ENCODE data around the gene TMUB1.

The TMUB1 gene

DNA sequence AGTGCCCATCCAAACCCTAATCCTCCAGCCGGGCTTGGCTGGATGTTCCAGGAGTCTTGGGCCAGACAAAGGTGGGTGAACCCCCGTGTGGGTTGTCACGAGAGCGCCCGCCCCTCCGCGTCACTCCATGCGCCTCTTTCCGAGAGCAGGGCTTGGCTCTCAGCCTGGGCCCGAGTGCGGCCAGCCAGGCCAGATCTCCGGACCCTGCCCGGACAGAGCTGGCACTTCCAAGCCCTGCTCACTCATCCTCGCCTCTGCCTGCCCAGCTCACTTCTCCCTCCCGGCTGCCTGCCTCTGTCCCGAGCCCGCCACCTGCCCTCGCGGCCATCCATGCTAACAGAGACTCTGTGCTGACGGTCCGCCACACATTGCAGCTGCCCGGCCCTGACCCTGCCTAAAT is 37.6 kb upstream of the TMUB1 start:
- no peak for DNase-seq

DNA sequence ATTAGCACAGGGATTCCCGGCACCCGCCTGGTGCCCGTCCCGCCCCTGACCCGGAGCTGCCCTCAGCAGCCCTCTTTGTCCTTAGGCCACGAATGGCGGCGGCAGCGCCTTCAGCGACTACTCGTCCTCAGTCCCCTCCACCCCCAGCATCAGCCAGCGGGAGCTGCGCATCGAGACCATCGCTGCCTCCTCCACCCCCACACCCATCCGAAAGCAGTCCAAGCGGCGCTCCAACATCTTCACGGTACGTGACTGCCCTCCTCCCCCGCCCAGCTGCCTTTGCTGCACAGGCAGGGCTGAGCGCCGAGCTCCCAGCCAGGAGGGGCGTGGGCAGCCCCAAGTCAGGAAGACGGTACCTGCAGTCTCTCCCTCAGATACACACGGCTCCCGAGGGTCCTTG is 36.6 kb upstream of the TMUB1 start:
- DNase-seq: no peak

DNA sequence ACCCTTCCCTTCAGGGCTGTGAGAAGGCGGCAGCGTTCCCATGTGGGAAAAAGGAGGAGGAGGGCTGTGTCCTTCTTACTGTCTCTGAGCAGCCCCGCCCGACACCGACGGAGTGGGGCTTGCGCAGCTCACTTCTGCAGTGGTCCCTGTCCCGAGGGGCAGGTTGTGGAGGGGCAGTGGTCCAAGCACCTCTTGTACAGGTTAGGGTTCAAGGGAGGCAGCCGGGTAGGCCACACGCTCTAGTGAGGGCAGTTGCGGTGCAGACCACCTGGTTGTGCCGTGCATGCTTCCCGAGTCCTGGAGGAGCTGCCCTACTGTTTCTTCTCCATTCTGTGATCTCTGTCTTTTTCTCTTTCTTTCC is 35.7 kb upstream of the TMUB1 start:
- no peak for DNase-seq

DNA sequence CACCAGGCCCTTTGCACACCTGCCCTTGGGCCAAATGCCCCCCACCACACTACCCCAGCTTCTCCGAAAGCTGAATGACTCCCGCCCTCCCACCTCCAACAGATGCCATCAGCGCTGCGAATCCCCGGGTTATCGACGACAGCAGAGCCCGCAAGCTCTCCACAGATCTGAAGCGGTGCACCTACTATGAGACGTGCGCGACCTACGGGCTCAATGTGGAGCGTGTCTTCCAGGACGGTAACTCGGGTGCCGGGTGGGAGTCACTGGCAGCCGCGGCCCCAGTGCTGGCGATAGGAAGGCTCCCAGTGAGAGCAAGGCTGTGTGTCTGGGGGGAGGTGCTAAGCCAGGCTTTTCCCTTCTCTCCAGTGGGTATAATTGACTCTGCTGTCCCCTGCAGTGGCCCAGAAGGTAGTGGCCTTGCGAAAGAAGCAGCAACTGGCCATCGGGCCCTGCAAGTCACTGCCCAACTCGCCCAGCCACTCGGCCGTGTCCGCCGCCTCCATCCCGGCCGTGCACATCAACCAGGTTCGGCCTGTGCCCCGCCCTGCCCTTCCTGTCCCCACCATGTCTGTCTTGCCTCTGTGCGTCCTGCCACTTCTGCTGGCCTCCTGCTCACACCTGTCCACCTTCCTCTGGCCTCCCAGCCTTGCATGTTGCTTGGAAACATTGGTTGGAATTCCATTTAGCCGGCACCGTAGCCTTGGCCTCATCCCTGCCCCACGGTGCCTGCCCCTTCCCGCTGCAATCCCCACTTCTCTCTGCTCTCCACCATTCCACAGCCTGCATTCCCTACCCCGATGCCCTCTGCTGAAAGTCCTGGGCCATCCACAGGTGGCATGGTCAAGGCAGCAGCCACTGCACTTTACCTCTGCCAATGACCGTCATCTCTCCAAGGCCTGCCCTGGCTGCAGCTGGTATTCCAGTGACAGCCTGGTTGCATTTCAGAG is 35.1 kb upstream of the TMUB1 start:
- no peak for DNase-seq

DNA sequence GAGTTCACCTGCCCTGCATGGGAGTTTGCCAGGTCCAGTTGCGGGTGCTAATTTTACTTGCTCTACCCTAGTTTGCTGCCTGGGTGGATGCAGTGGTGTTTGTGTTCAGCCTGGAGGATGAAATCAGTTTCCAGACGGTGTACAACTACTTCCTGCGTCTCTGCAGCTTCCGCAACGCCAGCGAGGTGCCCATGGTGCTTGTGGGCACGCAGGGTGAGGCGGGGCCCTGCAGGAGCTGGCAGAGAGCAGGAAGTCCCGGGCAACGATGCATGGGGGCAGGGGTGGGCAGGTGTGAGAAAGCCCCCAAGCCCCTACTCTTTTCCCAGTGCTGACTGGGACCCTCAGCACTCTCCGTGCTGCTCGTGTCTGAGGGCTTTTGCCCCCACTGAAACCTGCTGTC is 34.3 kb upstream of the TMUB1 start:
- DNase-seq: no peak

DNA sequence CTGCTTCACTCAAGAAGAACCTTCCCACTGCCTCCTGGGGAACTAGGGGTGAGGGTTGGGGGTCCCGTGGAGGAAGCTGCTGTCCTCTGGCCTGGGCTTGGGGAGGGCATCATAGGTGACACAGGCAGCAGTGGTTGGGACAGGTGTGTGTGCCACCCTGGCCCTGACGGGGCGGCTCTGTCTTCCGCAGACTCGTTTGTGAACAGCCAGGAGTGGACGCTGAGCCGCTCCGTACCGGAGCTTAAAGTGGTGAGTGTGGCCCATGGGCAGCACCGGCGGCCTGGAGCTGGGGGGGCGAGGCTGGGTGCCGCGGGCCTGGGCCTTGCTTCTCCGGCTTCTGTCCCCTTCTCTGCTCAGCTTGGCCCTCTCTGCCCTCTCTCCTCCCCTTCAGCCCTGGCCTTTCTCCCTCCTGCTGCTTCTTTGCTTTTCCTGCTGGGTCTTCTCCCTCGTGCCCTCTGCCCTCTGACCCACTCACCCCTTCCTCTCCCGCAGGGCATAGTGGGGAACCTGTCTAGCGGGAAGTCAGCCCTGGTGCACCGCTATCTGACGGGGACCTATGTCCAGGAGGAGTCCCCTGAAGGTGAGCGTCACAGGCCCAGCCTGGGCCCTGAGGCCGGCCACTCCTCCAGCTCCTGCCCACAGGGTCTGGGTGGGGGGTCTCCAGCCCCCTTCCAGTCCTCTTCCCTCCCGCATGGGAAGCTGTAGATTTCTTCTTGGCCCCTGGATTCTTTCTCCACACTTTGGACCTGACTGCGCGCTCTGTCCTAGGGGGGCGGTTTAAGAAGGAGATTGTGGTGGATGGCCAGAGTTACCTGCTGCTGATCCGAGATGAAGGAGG is 33.5 kb upstream of the TMUB1 start:
- DNase-seq: no peak

DNA sequence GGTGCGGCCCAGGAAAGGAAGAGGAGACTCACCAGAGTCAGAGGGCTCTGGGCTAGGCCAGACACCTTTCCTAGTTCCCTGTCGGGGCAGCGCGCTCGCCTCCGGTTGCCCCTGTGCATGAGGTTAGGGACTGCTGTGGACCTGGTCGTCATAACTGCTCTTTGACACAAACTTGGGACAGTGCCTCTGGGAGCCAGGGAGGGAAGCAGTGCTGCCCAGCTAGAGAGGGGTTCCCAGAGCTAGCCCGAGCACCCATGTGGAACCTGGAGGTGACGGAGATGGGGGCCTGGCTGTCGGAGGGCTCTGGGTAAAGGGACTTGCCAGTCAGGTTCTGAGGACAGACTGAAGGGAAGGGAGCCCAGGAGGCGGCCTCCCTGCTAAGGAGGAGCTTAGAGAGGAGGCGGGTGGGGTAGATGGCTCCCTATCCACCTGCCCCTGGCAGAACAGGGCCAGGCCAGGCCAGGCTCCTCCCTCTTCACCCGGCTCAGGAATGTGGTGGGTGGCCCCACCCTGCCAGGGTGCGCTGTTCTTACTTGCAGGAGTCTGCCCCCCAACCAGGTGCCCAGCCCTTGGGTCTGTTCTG is 32.6 kb upstream of the TMUB1 start:
- DNase-seq: no peak

DNA sequence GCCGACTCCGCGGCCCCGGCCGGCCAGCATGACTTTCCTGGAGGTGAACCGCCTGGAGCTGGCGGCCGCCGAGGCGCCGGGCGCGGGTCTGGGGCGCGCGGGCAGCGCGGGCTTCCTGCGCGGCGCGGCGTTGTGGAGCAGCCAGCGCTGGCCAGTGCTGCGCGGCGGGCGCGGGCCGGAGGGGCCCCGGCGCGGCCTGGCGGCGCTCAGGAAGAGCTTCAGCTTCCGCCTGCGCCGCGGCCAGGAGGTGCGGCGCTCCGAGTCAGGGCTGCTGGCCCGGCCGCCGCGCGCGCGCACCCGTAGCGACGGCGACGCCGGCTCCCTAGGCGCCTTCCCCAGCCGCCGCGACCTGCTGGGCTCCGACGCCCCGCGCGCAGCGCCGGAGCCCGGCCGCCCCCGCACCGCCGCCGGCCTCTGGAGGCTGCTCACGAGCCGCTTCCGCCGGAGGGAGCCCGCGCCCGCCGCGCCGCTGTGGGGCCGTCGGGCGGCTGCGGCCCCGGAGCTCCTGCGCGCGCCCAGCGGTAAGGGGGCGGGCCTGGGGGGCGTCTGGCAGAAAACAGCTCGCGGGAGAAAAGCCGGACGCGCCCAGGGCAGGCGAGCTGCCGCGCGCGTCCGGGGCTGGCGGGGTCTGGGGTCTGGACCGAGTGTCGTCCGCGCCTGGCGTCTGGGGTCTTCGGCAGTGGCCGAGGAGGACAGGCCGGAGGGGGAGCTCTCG is 32.0 kb upstream of the TMUB1 start:
- DNase-seq: no peak

DNA sequence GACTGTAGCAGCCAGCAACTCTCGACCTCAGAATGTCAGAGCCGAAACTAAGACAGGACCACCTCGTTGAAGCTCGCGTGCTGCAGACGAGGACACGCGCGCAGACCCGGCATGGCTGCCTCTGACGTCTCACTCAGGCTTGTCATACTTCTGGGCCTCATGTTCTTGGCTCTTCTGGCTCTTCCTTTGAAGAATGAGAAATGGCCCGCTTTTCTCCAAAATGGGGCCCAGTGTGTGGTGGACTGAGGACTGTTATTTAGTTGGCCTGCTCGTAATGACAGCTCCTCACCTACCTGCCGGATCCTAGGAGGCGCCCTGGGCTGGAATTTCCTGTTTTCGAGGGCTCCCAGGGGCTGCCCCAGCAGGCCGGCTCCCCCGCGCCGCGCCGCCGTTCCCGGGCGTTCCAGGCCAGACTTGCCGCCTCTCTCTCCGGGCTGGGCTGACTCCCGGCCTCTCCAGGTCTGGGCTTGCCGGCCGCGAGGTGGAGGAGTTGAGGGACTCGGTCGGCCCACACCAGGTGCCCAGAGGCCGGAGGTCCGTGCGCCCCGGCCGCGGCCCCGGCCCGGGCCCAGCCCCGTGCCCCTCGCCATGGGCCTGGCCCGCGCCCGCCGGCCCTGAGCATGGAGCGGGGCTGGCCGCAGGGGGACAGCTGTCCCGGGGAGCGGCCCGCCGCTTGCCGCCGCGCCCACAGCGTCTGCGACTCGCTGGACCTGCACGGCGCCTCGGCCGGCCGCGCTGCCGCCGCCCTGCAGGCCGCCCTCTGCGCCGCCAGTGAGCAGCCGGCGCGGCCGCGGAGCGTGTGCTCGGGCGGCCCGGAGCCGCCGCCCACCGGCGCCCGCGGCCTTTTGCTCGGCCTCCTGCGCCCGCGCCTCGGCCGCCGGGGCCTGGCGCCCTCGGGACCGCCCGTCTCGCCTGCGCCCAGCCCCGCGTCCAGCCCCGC is 31.1 kb upstream of the TMUB1 start:
- DNase-seq: no peak

DNA sequence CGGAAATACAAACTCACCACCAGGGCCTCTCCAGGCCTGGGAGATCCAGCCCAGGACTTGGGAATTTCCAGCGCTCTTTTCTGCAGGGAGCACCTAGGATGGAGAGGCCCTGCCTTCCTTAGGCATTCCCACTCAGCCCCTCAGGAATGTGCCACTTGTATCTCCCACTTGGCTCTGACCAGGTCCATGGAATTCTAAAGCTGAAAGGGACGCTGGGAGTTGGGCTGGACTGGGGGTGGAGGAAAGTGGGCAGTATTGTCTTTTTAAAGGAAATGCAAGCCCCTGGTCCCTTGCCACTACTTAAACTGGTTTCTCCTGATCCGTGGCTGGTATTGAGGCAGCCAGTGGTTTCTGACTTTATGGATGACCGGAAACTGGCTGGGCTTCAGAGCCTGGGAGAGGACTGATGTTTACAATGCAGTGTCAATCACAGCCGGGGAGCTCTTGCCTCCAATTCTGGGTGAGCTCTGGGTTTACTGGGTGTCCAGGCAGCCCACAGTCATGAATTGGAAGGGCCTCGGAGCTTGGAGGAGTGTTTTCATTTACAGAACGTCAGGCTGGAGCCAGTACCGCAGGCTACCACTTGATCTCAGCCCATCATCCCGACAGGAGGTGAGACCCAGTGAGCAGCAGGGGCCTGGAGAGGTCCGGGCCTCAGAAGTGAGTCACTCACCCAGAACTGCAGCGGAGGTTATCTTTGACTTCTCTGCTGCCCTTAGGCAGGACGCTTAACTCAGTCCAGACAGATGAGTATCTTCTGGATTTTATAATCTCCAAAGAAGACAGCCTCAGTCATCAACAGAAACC is 30.3 kb upstream of the TMUB1 start:
- DNase-seq: no peak

DNA sequence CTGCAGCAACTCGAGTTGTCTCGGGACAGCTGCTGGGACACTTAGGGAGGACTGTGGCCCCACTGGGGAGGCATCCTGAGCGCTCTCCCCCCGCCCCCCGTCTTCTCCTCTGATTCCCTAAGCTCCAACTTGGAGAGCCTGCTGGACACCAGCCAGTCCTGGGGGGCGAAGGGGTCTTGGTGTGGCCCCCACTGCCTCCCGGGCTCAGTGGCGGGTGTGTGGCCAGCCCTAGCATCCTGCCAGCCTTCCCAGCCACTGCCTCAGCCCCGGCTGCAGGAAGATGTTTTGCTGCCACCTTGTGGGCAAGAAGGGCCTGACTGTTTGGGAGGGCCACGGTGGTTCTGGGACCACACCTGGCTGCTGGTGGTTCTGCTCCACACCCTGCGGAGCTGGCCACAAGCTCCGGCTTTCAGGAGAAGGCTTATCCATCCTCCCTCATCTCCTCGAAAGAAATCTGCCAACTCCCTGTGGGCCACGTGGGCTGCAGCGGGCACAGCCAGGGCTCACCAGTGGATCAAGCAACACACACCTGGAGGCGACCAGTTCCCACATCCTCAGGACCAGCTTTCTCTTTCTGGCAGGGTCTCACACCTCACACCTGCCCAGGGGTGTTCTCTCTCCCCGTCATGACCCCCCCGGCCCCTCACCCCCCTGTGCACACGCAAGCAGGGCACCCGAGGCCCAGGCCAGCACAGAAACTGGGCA is 27.8 kb upstream of the TMUB1 start:
- DNase-seq: peak; percentile 34

DNA sequence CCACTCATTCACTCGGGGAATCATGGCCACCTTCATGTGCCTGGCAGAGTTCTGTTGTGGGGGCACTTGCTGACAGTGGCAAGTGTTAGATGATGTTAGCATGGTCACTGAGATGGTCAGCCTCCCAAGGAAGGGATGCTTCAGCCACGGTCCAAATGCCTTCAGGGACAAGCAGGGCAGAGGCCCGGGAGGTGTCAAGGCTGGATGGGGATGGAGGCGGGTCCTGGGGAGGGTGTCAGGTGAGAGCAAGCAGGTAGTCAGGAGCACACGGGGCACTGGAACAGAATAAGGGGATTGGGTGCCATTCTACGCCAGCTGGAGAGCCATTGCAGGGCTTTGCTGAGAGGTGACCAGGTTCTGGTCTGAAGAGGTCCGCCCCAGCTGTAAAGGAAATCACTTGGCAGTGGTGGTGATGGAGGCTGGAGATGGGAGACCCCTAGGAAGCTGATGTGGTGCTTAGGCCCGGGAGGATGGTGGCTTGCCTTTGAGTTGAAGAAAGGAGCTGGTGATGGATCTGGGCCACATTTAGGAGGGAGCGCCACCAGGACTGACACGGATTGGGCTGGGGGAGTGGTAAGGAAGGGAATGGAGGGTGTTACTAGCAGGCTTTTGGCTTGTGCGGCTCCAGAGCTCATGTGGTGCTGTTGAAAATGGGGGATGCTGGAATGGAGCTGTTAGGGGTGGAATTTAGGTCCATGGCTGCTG is 27.1 kb upstream of the TMUB1 start:
- DNase-seq: no peak

DNA sequence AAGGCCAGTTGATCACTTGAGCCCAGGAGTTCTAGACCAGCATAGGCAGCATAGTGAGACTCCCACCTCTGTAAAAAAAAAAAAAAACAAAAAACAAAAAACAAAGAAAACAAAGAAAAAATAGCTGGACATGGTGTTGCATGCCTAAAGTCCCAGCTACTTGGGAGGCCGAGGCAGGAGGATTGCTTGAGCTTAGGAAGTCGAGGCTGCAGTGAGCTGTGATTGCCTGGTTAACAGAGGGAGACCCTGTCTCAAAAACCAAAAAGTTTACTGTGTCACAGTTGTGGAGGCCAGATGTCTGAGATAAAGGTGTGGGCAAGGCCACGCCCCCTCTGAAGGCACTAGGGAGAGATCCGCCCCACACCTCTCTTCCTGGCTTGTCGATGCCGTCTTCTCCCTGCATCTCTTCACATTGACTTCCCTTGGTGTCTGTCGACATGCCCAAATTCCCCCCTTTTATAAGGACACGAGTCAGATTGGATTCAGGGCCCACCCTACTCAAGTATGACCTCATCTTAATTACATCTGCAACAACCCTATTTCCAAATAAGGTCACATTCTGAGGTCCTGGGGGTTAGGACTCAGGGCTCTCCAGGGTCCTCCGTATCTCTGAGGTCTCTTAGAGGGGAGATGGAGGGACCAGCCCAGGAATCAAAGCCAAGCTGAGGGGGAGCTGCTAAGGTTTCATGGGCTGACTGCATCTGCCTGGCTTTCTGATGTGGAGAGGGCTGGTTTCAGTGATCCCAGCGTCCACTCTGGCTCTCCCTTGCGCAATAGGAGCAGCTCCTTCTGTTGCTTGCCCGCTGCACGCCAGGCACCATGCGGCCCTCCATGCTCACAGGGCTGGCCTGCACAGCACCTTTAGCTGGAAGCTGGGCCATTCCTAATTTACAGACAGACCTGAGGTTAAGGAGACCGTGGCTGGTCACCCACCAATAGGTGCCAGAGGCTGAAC is 26.1 kb upstream of the TMUB1 start:
- DNase-seq: no peak

DNA sequence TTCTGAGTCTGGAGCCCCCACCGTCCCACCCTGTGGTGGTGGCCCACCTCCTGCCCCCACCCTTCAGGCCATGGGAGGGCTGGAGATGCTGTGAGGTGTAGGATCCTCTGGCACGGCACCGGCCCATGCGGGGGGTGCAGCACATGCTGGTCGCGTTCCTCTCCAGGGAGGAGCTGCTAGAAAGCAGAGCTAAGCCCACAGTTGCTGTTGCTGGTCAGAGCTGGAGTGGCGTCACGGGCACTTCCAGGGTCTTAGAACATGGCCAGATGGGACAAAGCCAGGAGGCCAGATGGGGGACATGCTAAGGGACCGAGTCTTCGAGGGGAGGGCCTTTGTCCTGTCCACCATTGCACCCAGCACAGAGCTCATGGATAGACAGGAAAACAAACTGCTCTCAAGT is 24.6 kb upstream of the TMUB1 start:
- DNase-seq: no peak

DNA sequence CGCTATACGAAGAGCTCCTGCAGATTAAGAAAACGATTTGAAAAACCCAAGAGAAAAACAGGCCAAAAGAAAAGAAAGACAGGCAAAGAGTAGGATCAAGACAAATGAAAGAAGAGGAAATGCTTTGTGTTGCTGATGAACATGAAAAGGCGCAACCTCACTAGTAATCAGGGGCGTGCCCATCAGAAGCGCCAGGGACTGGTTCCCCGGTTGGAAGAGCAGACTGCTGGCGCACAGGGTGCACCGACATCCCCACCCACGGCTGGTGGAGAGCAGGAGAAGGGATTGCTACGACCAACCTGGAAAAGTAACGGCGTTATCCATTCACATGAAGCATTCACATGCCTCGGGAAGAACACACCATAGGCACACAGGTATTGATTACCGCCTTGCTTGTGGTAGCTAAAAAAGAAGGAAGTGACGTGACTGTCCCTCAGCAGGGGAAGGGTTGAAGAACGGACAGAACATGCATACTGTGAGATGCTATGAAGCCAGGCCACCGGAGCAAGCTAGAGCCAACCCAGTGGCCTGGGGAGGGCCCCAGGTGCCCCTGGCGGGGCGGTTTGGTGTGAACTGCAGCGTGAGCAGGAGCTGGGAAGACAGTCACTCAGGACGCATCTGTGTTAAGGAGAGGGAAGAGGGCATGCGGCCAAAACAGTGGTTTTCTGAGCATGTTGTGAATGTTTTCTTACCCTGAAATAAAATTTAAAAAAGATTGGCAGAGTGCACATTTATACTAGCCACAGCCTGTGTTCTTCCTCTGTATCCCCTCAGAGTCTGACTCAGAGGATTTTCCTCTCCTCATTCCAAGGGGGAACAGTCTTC is 21.3 kb upstream of the TMUB1 start:
- DNase-seq: no peak

DNA sequence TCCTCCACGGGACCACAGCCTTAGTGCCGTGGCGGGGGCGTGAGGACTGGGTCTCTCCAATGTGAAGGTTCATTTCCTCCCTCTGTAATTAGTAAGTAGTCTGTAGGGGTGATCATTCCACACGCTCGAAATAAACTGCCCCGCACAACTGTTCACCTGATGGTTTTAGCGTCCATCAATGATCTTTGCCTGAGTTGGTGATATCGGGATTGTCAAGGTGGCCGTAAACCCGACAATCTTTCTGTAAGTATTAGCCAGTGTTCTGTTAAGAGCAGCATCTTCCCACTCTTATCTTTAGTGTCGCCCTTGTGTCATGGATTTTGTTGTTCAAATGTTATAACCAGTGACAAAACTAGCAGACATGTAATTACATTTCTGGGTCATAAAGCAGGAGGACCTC is 20.7 kb upstream of the TMUB1 start:
- no peak for DNase-seq

DNA sequence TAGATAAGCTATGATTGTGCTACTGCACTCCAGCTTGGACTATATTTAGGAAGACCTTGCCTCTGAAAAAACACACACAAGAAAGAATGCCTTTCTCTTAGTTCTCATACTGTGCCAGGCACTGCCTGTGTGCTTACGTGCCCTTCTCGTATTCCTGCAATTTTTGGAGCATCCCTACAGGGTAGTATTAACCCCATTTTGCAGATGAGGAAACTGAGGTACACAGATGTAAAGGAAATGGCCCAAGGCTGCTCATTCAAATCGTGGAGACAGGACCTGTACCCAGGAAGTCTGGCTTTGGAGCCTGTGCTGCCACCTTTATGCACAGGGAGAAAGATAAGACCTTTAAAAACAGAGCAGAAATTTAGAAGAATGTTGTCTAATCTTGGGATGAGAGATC is 19.7 kb upstream of the TMUB1 start:
- DNase-seq: no peak

All from NCI-H2171 treated with DMSO at 0.1 percent for 48 hours (cell line).